HepG2 (cell line): ENCODE data around the gene FXR2. TPM values are rescaled to one million over a fixed set of nuclear protein-coding genes. Genes with fewer than 3 reads are reported as not detected.

Experiments
- ATAC-seq: fragments of 200-7000 bp; cut with Tn5 transposase; 3 replicates; pipeline ENCODE4 v1.9.1; 2020; ENCODE audit warnings: mild to moderate bottlenecking, moderate library complexity
- BruUV-seq: library from RNA; stranded (reverse); fragments of 400-500 nt; replicated peaks from 2 replicates; lab custom pipeline; 2021; lab: Mats Ljungman, UMichigan
- CTCF ChIA-PET: fragments of 300-600 bp; formaldehyde crosslinking; extraction: SDS; loops from one replicate; lab custom pipeline; 2021; ENCODE audit warnings: low total read pairs, inconsistent platforms, low intra/inter-chr PET ratio; lab: Yijun Ruan, JAX
- POLR2A ChIA-PET: fragments of 350-600 bp; sonication (Branson Sonifier 250); formaldehyde crosslinking; loops from one replicate; lab custom pipeline; 2020; ENCODE audit warnings: antibody characterized with exemption, inconsistent platforms; lab: Yijun Ruan, JAX
- DNase-seq: peaks from one replicate; pipeline ENCODE4 v3.0.0-alpha.2; 2015; ENCODE audit warnings: low spot score
- FAIRE-seq: peaks from 3 replicates; lab custom pipeline; 2011; peaks lifted over from hg19 to GRCh38; lab: Jason Lieb, UNC
- H2AFZ ChIP-seq: one replicate; pipeline ENCODE4 v1.6.1; 2011; ENCODE audit warnings: low read length, inconsistent platforms
- H3K27ac ChIP-seq: fragments of 300-600 bp; 3 replicates; pipeline ENCODE4 v1.8.0; 2011; ENCODE audit warnings: mixed run types, mild to moderate bottlenecking, mixed read lengths, low read length, inconsistent platforms; ENCODE audit not compliant: insufficient read depth; ENCODE audit errors: extremely low read length
- H3K27me3 ChIP-seq, 2 experiments: fragments of 200-600 bp in 1 of 2; 2 replicates in 1 of 2; 3 replicates in 1 of 2; pipeline versions ENCODE4 v1.6.0 to v1.8.0; 2011; ENCODE audit warnings: low read length in 2 of 2, mild to moderate bottlenecking in 2 of 2, moderate library complexity in 2 of 2, inconsistent platforms in 1 of 2; ENCODE audit not compliant: insufficient read depth in 2 of 2, control insufficient read depth in 1 of 2
- H3K36me3 ChIP-seq, 2 experiments: fragments of 200-600 bp in 1 of 2; replicated peaks in 1 of 2; 2 replicates in 1 of 2; 3 replicates in 1 of 2; pipeline versions ENCODE4 v1.5.1 to v1.8.0; 2011; ENCODE audit warnings: low read length in 2 of 2, inconsistent platforms in 1 of 2; ENCODE audit not compliant: insufficient read depth in 2 of 2, control insufficient read depth in 1 of 2
- H3K4me1 ChIP-seq: 2 replicates; pipeline ENCODE4 v1.5.1; 2012; ENCODE audit warnings: low read length, inconsistent platforms; ENCODE audit not compliant: insufficient read depth
- H3K4me2 ChIP-seq: 2 replicates; pipeline ENCODE4 v1.6.0; 2011; ENCODE audit warnings: low read depth, low read length, inconsistent platforms
- H3K4me3 ChIP-seq, 3 experiments: fragments of 200-600 bp in 1 of 3; sonication (generic), shearing (Covaris generic) in 1 of 3; replicated peaks in 1 of 3; 2 replicates each; pipeline ENCODE4 v1.5.1; 2011 to 2016; ENCODE audit warnings: low read length in 3 of 3, inconsistent platforms in 2 of 3, low read depth in 2 of 3, mild to moderate bottlenecking in 2 of 3, control low read depth in 1 of 3, mixed read lengths in 1 of 3; ENCODE audit not compliant: insufficient read depth in 1 of 3
- H3K79me2 ChIP-seq: one replicate; pipeline ENCODE4 v1.6.1; 2011; ENCODE audit warnings: low read length, inconsistent platforms; ENCODE audit not compliant: insufficient read depth
- H3K9ac ChIP-seq: 2 replicates; pipeline ENCODE4 v1.6.0; 2011; ENCODE audit warnings: mild to moderate bottlenecking, low read depth, low read length, inconsistent platforms; ENCODE audit not compliant: insufficient read depth
- H3K9me3 ChIP-seq: 2 replicates; pipeline ENCODE4 v1.5.1; 2012; ENCODE audit warnings: mild to moderate bottlenecking, low read length
- H4K20me1 ChIP-seq: 2 replicates; pipeline ENCODE4 v1.6.0; 2011; ENCODE audit warnings: inconsistent platforms, mild to moderate bottlenecking, low read length, moderate library complexity; ENCODE audit not compliant: insufficient read depth
- GATAD2A ChIP-seq: IDR thresholded peaks from 2 replicates; pipeline ENCODE4 v1.6.1; 2016
- MIER2 ChIP-seq: IDR thresholded peaks from 2 replicates; pipeline ENCODE4 v1.6.1; 2016; ENCODE audit warnings: missing biosample characterization, missing genetic modification reagents
- NKX3-1 ChIP-seq: sonication (generic); formaldehyde crosslinking; IDR thresholded peaks from 2 replicates; pipeline ENCODE4 v1.5.0; 2020; ENCODE audit warnings: missing genetic modification reagents
- NR2F6 ChIP-seq, 2 experiments: IDR thresholded peaks; 2 replicates each; pipeline ENCODE4 v1.6.1; 2016; ENCODE audit warnings: antibody characterized with exemption in 1 of 2, mild to moderate bottlenecking in 1 of 2
- RAD51 ChIP-seq: fragments of 450-650 bp; IDR thresholded peaks from 2 replicates; pipeline ENCODE4 v1.6.1; 2016; ENCODE audit warnings: borderline replicate concordance
- RNF2 ChIP-seq: fragments of 450-650 bp; conservative IDR thresholded peaks from 2 replicates; pipeline ENCODE4 v1.6.1; 2016; ENCODE audit warnings: low read depth
- SMYD3 ChIP-seq: sonication (generic); formaldehyde crosslinking; IDR thresholded peaks from 2 replicates; pipeline ENCODE4 v1.8.1; 2023; ENCODE audit warnings: mild to moderate bottlenecking, missing genetic modification reagents
- SNAPC2 ChIP-seq: sonication (generic); formaldehyde crosslinking; IDR thresholded peaks from 2 replicates; pipeline ENCODE4 v1.8.1; 2022; ENCODE audit warnings: mild to moderate bottlenecking, missing genetic modification reagents
- ZNF343 ChIP-seq: sonication (generic); formaldehyde crosslinking; IDR thresholded peaks from 2 replicates; pipeline ENCODE4 v1.4.0; 2020; ENCODE audit warnings: mild to moderate bottlenecking, missing genetic modification reagents
- ZNF816 ChIP-seq: sonication (generic); formaldehyde crosslinking; IDR thresholded peaks from 2 replicates; pipeline ENCODE4 v1.8.0; 2022; ENCODE audit warnings: missing genetic modification reagents, mild to moderate bottlenecking, borderline replicate concordance
- WGBS: methylation state at CpG from one replicate; pipeline ENCODE4 v1.1.6; 2017; ENCODE audit warnings: low lambda C conversion rate; 5-methylcytosine and 5-hydroxymethylcytosine counted together
- in situ Hi-C: cut with HindIII; loops from 2 replicates; pipeline ENCODE4 v1.10.0; 2017; ENCODE audit warnings: low pct_unique_long_range_greater_than_20kb; ENCODE audit not compliant: extremely low pct_ligation_motif_present
- intact Hi-C: fragments of 100-400 bp; cut with micrococcal nuclease; formaldehyde crosslinking; loops from one replicate; pipeline ENCODE4 v1.10.0; 2022; ENCODE audit not compliant: unreplicated experiment
- polyA plus RNA-seq, 8 experiments: library from polyadenylated mRNA; depleted of rRNA in 3 of 8; stranded (reverse) in 7 of 8; unstranded in 1 of 8; fragments of >200 nt; fragmentation: Illumina TruSeq in 4 of 8; extraction: Trizol in 4 of 8; gene quantifications; 2 replicates each; pipeline versions ENCODE4 v1.2.1 to v1.2.3, GENCODE V29; 2011 to 2016; ENCODE audit warnings: low read depth in 4 of 8, missing spikeins in 1 of 8, mixed read lengths in 1 of 8; ENCODE audit not compliant: insufficient read depth in 1 of 8
- total RNA-seq, 5 experiments: library from RNA; depleted of rRNA; stranded (reverse); fragments of >200 nt; fragmentation: Illumina TruSeq; extraction: Trizol; gene quantifications; 2 replicates each; pipeline ENCODE4 v1.2.3, GENCODE V29; 2016; ENCODE audit warnings: low read depth in 1 of 5
- TF ChIP-seq, protein P1 (sequence below): IDR thresholded peaks from 2 replicates; pipeline ENCODE4 v1.4.0; 2020; ENCODE audit warnings: mild to moderate bottlenecking, missing genetic modification reagents
- TF ChIP-seq, protein P2 (sequence below): sonication (generic); formaldehyde crosslinking; IDR thresholded peaks from 2 replicates; pipeline ENCODE4 v1.4.0; 2020; ENCODE audit warnings: missing genetic modification reagents
- TF ChIP-seq, protein P3 (sequence below): IDR thresholded peaks from 2 replicates; pipeline ENCODE4 v1.6.1; 2018; ENCODE audit warnings: missing genetic modification reagents, mild to moderate bottlenecking, missing compliant biosample characterization
- TF ChIP-seq, protein P4 (sequence below): sonication (generic); formaldehyde crosslinking; IDR thresholded peaks from 2 replicates; pipeline ENCODE4 v1.4.0; 2020; ENCODE audit warnings: missing genetic modification reagents, low read depth, mild to moderate bottlenecking, borderline replicate concordance
- TF ChIP-seq, protein P5 (sequence below): IDR thresholded peaks from 2 replicates; pipeline ENCODE4 v1.6.1; 2016; ENCODE audit warnings: low read depth, borderline replicate concordance

FXR2 gene
- total and polyA plus RNA-seq, 2 of the 13 experiments (the other 11 are each of a cell fraction or from before 2014, with no cell fraction given), result 20.9 to 24.4 TPM

DNA sequence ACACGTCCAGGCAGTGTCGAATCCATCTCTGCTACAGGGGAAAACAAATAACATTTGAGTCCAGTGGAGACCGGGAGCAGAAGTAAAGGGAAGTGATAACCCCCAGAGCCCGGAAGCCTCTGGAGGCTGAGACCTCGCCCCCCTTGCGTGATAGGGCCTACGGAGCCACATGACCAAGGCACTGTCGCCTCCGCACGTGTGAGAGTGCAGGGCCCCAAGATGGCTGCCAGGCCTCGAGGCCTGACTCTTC is 42.4 kb downstream of the FXR2 start:
- H3K4me3 ChIP-seq, result peak overlapping the region; percentile 49 to 68 (median 54)
- peak overlapping the region; percentile 74 for H3K27ac ChIP-seq
- DNase-seq, result no peak
- H2AFZ ChIP-seq, result no peak overlapping the region
- H3K79me2 ChIP-seq, result peaks cover 44% of the 10 kb centered on the region
- peaks cover 46% of the 10 kb centered on the region for H3K4me1 ChIP-seq
- ChIA-PET CTCF (no interaction called here), POLR2A (interaction anchor here (1.0 to 2.1 kb wide), 4 partner anchors 12 to 56 kb away, joined by 3 to 14 read pairs (median 10); partner anchors contain the start of genes MPDU1 and SAT2)
- peak; percentile 88; the same call in 2 of the 3 replicates for ATAC-seq
- intact Hi-C loops (loop anchor here (5.0 kb wide), 1 partner anchor 115 kb away; the partner anchor contains the start of genes TP53 and WRAP53), in situ Hi-C loops (loop anchor here (10.0 kb wide), 1 partner anchor 273 kb away; no protein-coding TSS in a partner anchor)
- H3K27me3 ChIP-seq, result no peaks in the 10 kb centered on the region; a peak in 1 of 5 replicates
- peak; percentile 93 for FAIRE-seq
- H3K9me3 ChIP-seq, result no peaks in the 10 kb centered on the region
- H4K20me1 ChIP-seq, result peaks cover 38% of the 10 kb centered on the region
- no TSS peak for BruUV-seq
- under 1% methylated on average over 9 of the region's 11 CpGs for WGBS
- peak overlapping the region; percentile 82 for H3K9ac ChIP-seq
- H3K36me3 ChIP-seq, result peaks cover 7 to 66% of the 10 kb centered on the region in 2 experiments
- H3K4me2 ChIP-seq, result peak overlapping the region; percentile 93
- peak; percentile 91; the same call in 1 of the 2 replicates for TF ChIP-seq ZNF343 (CRISPR knock-in tag)
- TF ChIP-seq, protein P1, sequence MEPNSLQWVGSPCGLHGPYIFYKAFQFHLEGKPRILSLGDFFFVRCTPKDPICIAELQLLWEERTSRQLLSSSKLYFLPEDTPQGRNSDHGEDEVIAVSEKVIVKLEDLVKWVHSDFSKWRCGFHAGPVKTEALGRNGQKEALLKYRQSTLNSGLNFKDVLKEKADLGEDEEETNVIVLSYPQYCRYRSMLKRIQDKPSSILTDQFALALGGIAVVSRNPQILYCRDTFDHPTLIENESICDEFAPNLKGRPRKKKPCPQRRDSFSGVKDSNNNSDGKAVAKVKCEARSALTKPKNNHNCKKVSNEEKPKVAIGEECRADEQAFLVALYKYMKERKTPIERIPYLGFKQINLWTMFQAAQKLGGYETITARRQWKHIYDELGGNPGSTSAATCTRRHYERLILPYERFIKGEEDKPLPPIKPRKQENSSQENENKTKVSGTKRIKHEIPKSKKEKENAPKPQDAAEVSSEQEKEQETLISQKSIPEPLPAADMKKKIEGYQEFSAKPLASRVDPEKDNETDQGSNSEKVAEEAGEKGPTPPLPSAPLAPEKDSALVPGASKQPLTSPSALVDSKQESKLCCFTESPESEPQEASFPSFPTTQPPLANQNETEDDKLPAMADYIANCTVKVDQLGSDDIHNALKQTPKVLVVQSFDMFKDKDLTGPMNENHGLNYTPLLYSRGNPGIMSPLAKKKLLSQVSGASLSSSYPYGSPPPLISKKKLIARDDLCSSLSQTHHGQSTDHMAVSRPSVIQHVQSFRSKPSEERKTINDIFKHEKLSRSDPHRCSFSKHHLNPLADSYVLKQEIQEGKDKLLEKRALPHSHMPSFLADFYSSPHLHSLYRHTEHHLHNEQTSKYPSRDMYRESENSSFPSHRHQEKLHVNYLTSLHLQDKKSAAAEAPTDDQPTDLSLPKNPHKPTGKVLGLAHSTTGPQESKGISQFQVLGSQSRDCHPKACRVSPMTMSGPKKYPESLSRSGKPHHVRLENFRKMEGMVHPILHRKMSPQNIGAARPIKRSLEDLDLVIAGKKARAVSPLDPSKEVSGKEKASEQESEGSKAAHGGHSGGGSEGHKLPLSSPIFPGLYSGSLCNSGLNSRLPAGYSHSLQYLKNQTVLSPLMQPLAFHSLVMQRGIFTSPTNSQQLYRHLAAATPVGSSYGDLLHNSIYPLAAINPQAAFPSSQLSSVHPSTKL (CRISPR knock-in tag), result peak; percentile 59; the same call in 1 of the 2 replicates
- TF ChIP-seq NR2F6 (IDR thresholded peaks at IDR 0.05), result no peak
- TF ChIP-seq NR2F6 (CRISPR knock-in tag; IDR thresholded peaks at IDR 0.05), result peak; percentile 66; the same call in 1 of the 2 replicates
- peak; percentile 81; the same call in 1 of the 2 replicates for TF ChIP-seq NKX3-1 (CRISPR knock-in tag)
- TF ChIP-seq, protein P2, sequence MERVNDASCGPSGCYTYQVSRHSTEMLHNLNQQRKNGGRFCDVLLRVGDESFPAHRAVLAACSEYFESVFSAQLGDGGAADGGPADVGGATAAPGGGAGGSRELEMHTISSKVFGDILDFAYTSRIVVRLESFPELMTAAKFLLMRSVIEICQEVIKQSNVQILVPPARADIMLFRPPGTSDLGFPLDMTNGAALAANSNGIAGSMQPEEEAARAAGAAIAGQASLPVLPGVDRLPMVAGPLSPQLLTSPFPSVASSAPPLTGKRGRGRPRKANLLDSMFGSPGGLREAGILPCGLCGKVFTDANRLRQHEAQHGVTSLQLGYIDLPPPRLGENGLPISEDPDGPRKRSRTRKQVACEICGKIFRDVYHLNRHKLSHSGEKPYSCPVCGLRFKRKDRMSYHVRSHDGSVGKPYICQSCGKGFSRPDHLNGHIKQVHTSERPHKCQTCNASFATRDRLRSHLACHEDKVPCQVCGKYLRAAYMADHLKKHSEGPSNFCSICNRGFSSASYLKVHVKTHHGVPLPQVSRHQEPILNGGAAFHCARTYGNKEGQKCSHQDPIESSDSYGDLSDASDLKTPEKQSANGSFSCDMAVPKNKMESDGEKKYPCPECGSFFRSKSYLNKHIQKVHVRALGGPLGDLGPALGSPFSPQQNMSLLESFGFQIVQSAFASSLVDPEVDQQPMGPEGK (CRISPR knock-in tag), result peak; percentile 41; the same call in 1 of the 2 replicates
- peak; percentile 87 for TF ChIP-seq SNAPC2 (CRISPR knock-in tag)
- TF ChIP-seq RNF2, result peak; percentile 94
- TF ChIP-seq, protein P3, sequence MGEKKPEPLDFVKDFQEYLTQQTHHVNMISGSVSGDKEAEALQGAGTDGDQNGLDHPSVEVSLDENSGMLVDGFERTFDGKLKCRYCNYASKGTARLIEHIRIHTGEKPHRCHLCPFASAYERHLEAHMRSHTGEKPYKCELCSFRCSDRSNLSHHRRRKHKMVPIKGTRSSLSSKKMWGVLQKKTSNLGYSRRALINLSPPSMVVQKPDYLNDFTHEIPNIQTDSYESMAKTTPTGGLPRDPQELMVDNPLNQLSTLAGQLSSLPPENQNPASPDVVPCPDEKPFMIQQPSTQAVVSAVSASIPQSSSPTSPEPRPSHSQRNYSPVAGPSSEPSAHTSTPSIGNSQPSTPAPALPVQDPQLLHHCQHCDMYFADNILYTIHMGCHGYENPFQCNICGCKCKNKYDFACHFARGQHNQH (CRISPR knock-in tag), result 0 out of 2 replicates have a peak, but pooled peaks have one; percentile 83
- peak; percentile 72; the same call in 1 of the 2 replicates for TF ChIP-seq SMYD3 (CRISPR knock-in tag)
- peak; percentile 49; the same call in 1 of the 2 replicates for TF ChIP-seq GATAD2A (CRISPR knock-in tag)
- TF ChIP-seq, protein P4, sequence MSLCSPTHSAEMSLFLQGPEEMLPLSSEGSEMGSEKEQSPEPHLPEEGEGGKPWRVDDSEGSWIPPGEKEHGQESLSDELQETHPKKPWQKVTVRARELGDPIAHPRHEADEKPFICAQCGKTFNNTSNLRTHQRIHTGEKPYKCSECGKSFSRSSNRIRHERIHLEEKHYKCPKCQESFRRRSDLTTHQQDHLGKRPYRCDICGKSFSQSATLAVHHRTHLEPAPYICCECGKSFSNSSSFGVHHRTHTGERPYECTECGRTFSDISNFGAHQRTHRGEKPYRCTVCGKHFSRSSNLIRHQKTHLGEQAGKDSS (CRISPR knock-in tag), result 0 out of 2 replicates have a peak, but pooled peaks have one; percentile 44
- TF ChIP-seq RAD51, result peak; percentile 87
- TF ChIP-seq, protein P5, sequence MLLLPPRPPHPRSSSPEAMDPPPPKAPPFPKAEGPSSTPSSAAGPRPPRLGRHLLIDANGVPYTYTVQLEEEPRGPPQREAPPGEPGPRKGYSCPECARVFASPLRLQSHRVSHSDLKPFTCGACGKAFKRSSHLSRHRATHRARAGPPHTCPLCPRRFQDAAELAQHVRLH, result peak; percentile 65; the same call in 1 of the 2 replicates
- TF ChIP-seq ZNF816 (CRISPR knock-in tag), result peak; percentile 24; the same call in 1 of the 2 replicates
- TF ChIP-seq MIER2 (CRISPR knock-in tag), result 0 out of 2 replicates have a peak, but pooled peaks have one; percentile 18
